ENCODE data around the gene ADAMTS8.

The ADAMTS8 gene

DNA sequence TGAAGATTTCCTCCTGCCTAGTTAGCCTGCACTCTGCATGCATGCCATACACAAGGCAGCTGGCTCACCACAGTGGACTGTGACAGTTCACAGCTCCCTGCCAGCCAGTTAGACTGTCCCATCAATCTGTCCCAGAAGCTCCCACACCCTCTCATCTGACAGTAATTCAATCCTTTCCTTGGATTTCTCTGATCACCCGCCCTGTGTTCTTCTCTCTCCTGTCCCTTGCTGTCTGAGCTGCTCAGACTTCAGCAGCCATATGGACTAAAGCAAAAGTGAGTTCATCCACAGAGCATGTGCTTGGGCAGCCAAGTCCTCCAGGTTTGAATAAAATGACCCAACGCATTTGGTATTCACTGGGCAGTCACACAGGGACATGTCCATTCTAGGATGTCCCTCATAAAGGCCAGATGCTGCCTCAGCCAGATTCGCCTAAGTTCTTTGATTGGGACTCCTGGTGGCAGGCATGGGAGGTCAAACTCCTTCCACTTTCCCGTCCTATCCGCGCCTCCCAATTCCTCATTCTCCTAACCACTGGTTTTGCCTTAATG, 59.2 kb downstream of the ADAMTS8 start:
- in situ Hi-C loops (cut with MboI; ENCODE audit: low sequenced_read_pairs): no loop called here

DNA sequence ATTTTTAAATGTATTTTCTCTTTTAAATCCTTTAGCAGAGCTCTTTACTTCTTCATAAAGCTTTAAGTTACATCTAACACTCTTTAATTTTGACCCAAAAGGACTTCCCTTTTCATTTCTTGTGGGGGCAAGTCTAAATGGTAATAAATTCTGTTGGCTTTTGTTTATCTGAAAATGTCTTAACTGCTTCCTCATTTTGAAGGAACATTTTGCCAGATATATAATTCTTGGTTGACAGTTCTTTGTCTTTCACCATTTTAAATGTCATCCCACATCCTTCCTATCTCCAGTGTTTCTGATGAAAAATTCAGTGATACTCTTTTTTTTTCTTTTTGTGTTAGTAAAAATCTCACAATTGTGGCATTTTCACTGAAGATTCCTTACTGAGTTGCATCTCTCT, 69.0 kb downstream of the ADAMTS8 start:
- in situ Hi-C loops (cut with MboI; ENCODE audit: low sequenced_read_pairs): no loop called here

DNA sequence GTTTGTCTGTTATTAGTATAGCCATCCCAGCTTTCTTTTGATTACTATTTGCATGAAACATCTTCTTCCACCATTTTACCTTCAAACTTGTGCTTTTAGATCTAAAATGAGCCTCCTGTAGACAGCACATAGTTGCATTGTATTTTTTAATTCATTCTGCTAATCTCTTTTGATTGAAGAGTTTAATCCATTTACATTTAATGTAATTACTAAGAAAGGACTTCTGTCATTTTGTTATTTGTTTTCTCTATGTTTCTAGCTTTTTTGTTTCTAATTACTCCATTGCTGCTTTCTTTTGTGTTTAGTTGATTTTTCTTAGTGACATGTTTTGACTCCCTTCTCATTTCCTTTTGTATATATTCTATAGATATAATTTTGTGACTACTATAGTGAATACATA, 70.0 kb downstream of the ADAMTS8 start:
- in situ Hi-C loops (cut with MboI; ENCODE audit: low sequenced_read_pairs): no loop called here

All from HL-60/S4 treated with phorbol 12-myristate 13-acetate at 8.2 ng/mL for 4 days and 3 days (cell line).